SK-N-SH (cell line): ENCODE results near the gene SMURF1. TPM values are rescaled to one million over a fixed set of nuclear protein-coding genes. Genes with fewer than 3 reads are reported as not detected.

Experiments used
- CTCF ChIA-PET: fragments of 300-600, 350-600 bp; formaldehyde crosslinking; extraction: SDS; loops from one replicate; lab custom pipeline; 2021; lab: Yijun Ruan, JAX
- POLR2A ChIA-PET: fragments of 350-600 bp; sonication (Branson Sonifier 250); formaldehyde crosslinking; extraction: SDS; loops from one replicate; lab custom pipeline; 2020; ENCODE audit warnings: antibody characterized with exemption, inconsistent platforms; lab: Yijun Ruan, JAX
- DNase-seq: peaks from one replicate; pipeline ENCODE4 v3.0.0; 2012
- H2AFZ ChIP-seq: fragments of 200-600 bp; sonication (generic); 2 replicates; pipeline ENCODE4 v1.8.1; 2016; ENCODE audit warnings: antibody characterized with exemption, mild to moderate bottlenecking, low read depth
- H3F3A ChIP-seq: fragments of 200-600 bp; sonication (generic); replicated peaks from 2 replicates; pipeline ENCODE3; 2016; ENCODE audit warnings: antibody characterized with exemption, mild to moderate bottlenecking; ENCODE audit not compliant: insufficient read depth
- H3K27ac ChIP-seq, 2 experiments: fragments of 200-500 bp in 1 of 2; fragments of 200-600 bp in 1 of 2; sonication (Bioruptor generic) in 1 of 2; sonication (generic), shearing (Covaris generic) in 1 of 2; 2 replicates each; pipeline versions ENCODE4 v1.5.1 to v1.6.1; 2014 to 2016; ENCODE audit warnings: low read depth in 2 of 2, inconsistent platforms in 1 of 2, low read length in 1 of 2, mild to moderate bottlenecking in 1 of 2, mixed read lengths in 1 of 2
- H3K27me3 ChIP-seq: fragments of 200-600 bp; sonication (generic), shearing (Covaris generic); 2 replicates; pipeline ENCODE4 v1.6.1; 2016; ENCODE audit warnings: mixed run types; ENCODE audit not compliant: insufficient read depth
- H3K36me3 ChIP-seq, 2 experiments: fragments of 200-500 bp in 1 of 2; fragments of 200-600 bp in 1 of 2; sonication (Bioruptor generic) in 1 of 2; sonication (generic) in 1 of 2; replicated peaks in 1 of 2; 2 replicates each; pipeline versions ENCODE3 to v1.5.1; 2014 to 2016; ENCODE audit warnings: low read length in 1 of 2, mild to moderate bottlenecking in 1 of 2; ENCODE audit not compliant: insufficient read depth in 2 of 2, control insufficient read depth in 1 of 2
- H3K4me1 ChIP-seq, 2 experiments: fragments of 200-500 bp in 1 of 2; fragments of 200-600 bp in 1 of 2; sonication (Bioruptor generic) in 1 of 2; sonication (generic), shearing (Covaris generic) in 1 of 2; 2 replicates each; pipeline versions ENCODE4 v1.5.1 to v1.6.1; 2014 to 2016; ENCODE audit warnings: low read depth in 1 of 2, low read length in 1 of 2, mixed run types in 1 of 2; ENCODE audit not compliant: insufficient read depth in 2 of 2, control insufficient read depth in 1 of 2
- H3K4me2 ChIP-seq: fragments of 200-600 bp; sonication (generic), shearing (Covaris generic); 2 replicates; pipeline ENCODE4 v1.6.1; 2017; ENCODE audit warnings: mixed run types
- H3K4me3 ChIP-seq, 2 experiments: fragments of 200-500 bp in 1 of 2; fragments of 200-600 bp in 1 of 2; sonication (Bioruptor generic) in 1 of 2; sonication (generic), shearing (Covaris generic) in 1 of 2; 2 replicates each; pipeline versions ENCODE4 v1.5.1 to v1.8.1; 2014 to 2016; ENCODE audit warnings: low read depth in 2 of 2, inconsistent platforms in 1 of 2, low read length in 1 of 2, mild to moderate bottlenecking in 1 of 2, mixed read lengths in 1 of 2, moderate library complexity in 1 of 2
- H3K79me2 ChIP-seq: fragments of 200-600 bp; sonication (generic); 2 replicates; pipeline ENCODE4 v1.8.1; 2017; ENCODE audit warnings: mild to moderate bottlenecking; ENCODE audit not compliant: insufficient read depth
- H3K9ac ChIP-seq: fragments of 200-600 bp; sonication (generic); 2 replicates; pipeline ENCODE4 v1.6.1; 2017; ENCODE audit warnings: mixed run types
- H3K9me2 ChIP-seq: fragments of 200-600 bp; sonication (generic); 2 replicates; pipeline ENCODE4 v1.6.1; 2017; ENCODE audit warnings: mixed run types
- H3K9me3 ChIP-seq: fragments of 200-600 bp; sonication (generic); 2 replicates; pipeline ENCODE4 v1.6.1; 2017; ENCODE audit warnings: mixed run types, mild to moderate bottlenecking, moderate library complexity
- H4K20me1 ChIP-seq: fragments of 200-600 bp; sonication (generic); 2 replicates; pipeline ENCODE4 v1.6.1; 2017; ENCODE audit warnings: mild to moderate bottlenecking, mixed run types; ENCODE audit not compliant: insufficient read depth
- FOSL2 ChIP-seq: IDR thresholded peaks from 2 replicates; pipeline ENCODE4 v1.4.0; 2012; ENCODE audit warnings: low read depth, mild to moderate bottlenecking, moderate library complexity, borderline replicate concordance
- FOXJ3 ChIP-seq: sonication (generic); formaldehyde crosslinking; IDR thresholded peaks from 2 replicates; pipeline ENCODE4 v1.5.1; 2020; ENCODE audit warnings: mild to moderate bottlenecking, missing genetic modification reagents
- FOXM1 ChIP-seq: IDR thresholded peaks from 2 replicates; pipeline ENCODE4 v1.4.0; 2012; ENCODE audit warnings: low read depth, mild to moderate bottlenecking
- GATA2 ChIP-seq: sonication (generic); formaldehyde crosslinking; IDR thresholded peaks from 2 replicates; pipeline ENCODE4 v1.5.0; 2020; ENCODE audit warnings: mild to moderate bottlenecking, missing genetic modification reagents
- MAX ChIP-seq: IDR thresholded peaks from 2 replicates; pipeline ENCODE4 v1.4.0; 2012; ENCODE audit warnings: low read depth
- MEF2A ChIP-seq: IDR thresholded peaks from 2 replicates; pipeline ENCODE4 v1.4.0; 2012; ENCODE audit warnings: low read depth, borderline replicate concordance
- NRF1 ChIP-seq: IDR thresholded peaks from 2 replicates; pipeline ENCODE4 v1.6.1; 2012; ENCODE audit warnings: low read depth, mild to moderate bottlenecking, low read length
- RCOR1 ChIP-seq: fragments of 150-350 bp; IDR thresholded peaks from 2 replicates; pipeline ENCODE4 v1.6.1; 2017; ENCODE audit warnings: antibody characterized with exemption, low read length
- RXRA ChIP-seq: IDR thresholded peaks from 2 replicates; pipeline ENCODE4 v1.4.0; 2012; ENCODE audit warnings: low read depth, mild to moderate bottlenecking, borderline replicate concordance
- TEAD4 ChIP-seq: IDR thresholded peaks from 2 replicates; pipeline ENCODE4 v1.4.0; 2012; ENCODE audit warnings: mild to moderate bottlenecking, borderline replicate concordance; ENCODE audit not compliant: insufficient read depth
- USF2 ChIP-seq: fragments of 150-350 bp; IDR thresholded peaks from 2 replicates; pipeline ENCODE4 v1.6.1; 2017; ENCODE audit warnings: antibody characterized with exemption, low read length, low read depth, borderline replicate concordance
- ZBTB33 ChIP-seq: IDR thresholded peaks from 2 replicates; pipeline ENCODE4 v1.4.0; 2012; ENCODE audit warnings: low read depth, borderline replicate concordance
- WGBS: methylation state at CpG from one replicate; pipeline ENCODE4 v1.1.6; 2017; ENCODE audit warnings: low lambda C conversion rate; 5-methylcytosine and 5-hydroxymethylcytosine counted together
- polyA plus RNA-seq, 3 experiments: library from polyadenylated mRNA; depleted of rRNA; stranded (reverse); fragments of >200 nt; gene quantifications; 2 replicates each; pipeline ENCODE4 v1.2.3, GENCODE V29; 2012
- TF ChIP-seq, protein P1 (sequence below): IDR thresholded peaks from 2 replicates; pipeline ENCODE4 v1.4.0; 2012; ENCODE audit warnings: low read depth, borderline replicate concordance

The SMURF1 gene
- polyA plus RNA-seq, 1 of the 3 experiments (the other 2 are of a cell fraction), result 12.9 TPM

- ChIA-PET CTCF (interaction anchor here (1.2 kb wide), 1 partner anchor 12 kb away, joined by 4 read pairs; no protein-coding TSS in a partner anchor), POLR2A (no interaction called here)
- Histone ChIP-seq H3K9me3 (0 out of 2 replicates have a peak, but pooled peaks cover 7% of the 10 kb centered on the region), H3K36me3 (peaks cover 0 to 34% of the 10 kb centered on the region in 2 experiments), H3K9ac (no peak overlapping the region), H3K9me2 (no peaks in the 10 kb centered on the region), H3K27me3 (no peaks in the 10 kb centered on the region), H2AFZ (no peak overlapping the region), H3K4me2 (no peak overlapping the region), H3F3A (peaks cover 28% of the 10 kb centered on the region), H4K20me1 (peaks cover 73% of the 10 kb centered on the region), H3K27ac (no peak overlapping the region), H3K4me3 (no peak overlapping the region), H3K79me2 (peaks cover 100% of the 10 kb centered on the region), H3K4me1 (peaks cover 3 to 17% of the 10 kb centered on the region in 2 experiments; a peak in 2 of 4 replicates)
- 96% methylated on average over 6 of the region's 6 CpGs for WGBS
- DNase-seq, result no peak
- TF ChIP-seq FOXM1 (no peak), ZBTB33 (no peak), MEF2A (no peak), FOXJ3 (CRISPR knock-in tag) (no peak), TEAD4 (no peak), RCOR1 (no peak), USF2 (no peak), FOSL2 (no peak), GATA2 (CRISPR knock-in tag) (no peak), NRF1 (no peak), RXRA (no peak), MAX (no peak)
- TF ChIP-seq, protein P1, sequence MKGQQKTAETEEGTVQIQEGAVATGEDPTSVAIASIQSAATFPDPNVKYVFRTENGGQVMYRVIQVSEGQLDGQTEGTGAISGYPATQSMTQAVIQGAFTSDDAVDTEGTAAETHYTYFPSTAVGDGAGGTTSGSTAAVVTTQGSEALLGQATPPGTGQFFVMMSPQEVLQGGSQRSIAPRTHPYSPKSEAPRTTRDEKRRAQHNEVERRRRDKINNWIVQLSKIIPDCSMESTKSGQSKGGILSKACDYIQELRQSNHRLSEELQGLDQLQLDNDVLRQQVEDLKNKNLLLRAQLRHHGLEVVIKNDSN, result no peak
Observed at GRCh38 chr7:99099499-99100077, 44.3 kb downstream of the SMURF1 start.
